Measurements from ENCODE around the gene NLRC3.

GRCh38 chr16:3596101-3596861, 19.1 kb upstream of the NLRC3 start:
- no peak for TF ChIP-seq YY1 (IDR thresholded peaks at IDR 0.05)
- no peak for TF ChIP-seq CTCF (IDR thresholded peaks at IDR 0.05; ENCODE audit: low read depth, low read length, missing input control)
- no peak for TF ChIP-seq TAF1 (conservative IDR thresholded peaks at IDR 0.05)
- no peak for TF ChIP-seq ZBTB33 (IDR thresholded peaks at IDR 0.05)
- TF ChIP-seq REST (IDR thresholded peaks at IDR 0.05): no peak
- TF ChIP-seq JUND (IDR thresholded peaks at IDR 0.05): no peak
- no peak for TF ChIP-seq RAD21 (IDR thresholded peaks at IDR 0.05)
- TF ChIP-seq GABPA (IDR thresholded peaks at IDR 0.05 in 1 of 2, conservative IDR thresholded peaks at IDR 0.05 in 1 of 2): no peak
- TF ChIP-seq MAX (IDR thresholded peaks at IDR 0.05): no peak
- no peak for TF ChIP-seq ATF3 (IDR thresholded peaks at IDR 0.05)
- TF ChIP-seq RXRA (IDR thresholded peaks at IDR 0.05): no peak
- no peak for TF ChIP-seq HNF4A (conservative IDR thresholded peaks at IDR 0.05)
- TF ChIP-seq FOXA2 (IDR thresholded peaks at IDR 0.05): no peak
